Measurements from ENCODE around the gene SPIN1. TPM values are rescaled to one million over a fixed set of nuclear protein-coding genes. Genes with fewer than 3 reads are reported as not detected.

Gene SPIN1
- total RNA-seq, 1 experiment from 2014 or later = 58.4 TPM

DNA sequence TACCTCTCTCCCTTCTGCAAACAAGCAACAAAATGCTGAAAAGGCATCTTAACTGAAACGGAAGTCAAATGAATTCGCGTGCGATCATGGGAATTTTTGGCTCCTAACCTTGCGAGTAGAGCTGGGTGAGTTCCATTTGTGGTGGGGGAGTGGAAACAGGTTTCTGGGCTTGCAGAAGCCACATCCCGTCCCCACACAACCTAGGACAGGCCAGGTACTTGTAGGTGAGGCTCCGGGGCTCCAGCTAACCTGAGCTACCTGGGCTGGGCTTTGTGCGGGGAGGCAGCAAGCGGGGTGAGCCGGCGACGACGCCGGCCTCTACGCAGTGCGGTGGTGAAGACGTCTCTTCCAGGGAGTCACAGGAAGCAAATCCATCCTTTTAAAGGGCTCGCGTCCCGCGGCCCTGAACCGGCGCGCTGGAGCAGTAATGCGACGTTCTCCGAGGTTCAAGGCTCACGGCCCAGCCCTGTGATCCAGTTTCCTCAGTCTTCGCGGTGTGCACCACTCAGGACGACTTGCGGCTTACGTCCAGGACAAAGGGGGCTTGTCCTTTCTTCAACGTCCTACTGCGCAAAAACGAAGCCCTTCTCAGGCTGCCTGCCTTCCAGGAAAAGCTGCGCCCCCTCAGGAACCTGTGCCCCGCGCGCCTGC lies 567 bp upstream of the SPIN1 start:
- DNase-seq (ENCODE audit: extremely low read depth, low read depth) = peak; percentile 19

DNA sequence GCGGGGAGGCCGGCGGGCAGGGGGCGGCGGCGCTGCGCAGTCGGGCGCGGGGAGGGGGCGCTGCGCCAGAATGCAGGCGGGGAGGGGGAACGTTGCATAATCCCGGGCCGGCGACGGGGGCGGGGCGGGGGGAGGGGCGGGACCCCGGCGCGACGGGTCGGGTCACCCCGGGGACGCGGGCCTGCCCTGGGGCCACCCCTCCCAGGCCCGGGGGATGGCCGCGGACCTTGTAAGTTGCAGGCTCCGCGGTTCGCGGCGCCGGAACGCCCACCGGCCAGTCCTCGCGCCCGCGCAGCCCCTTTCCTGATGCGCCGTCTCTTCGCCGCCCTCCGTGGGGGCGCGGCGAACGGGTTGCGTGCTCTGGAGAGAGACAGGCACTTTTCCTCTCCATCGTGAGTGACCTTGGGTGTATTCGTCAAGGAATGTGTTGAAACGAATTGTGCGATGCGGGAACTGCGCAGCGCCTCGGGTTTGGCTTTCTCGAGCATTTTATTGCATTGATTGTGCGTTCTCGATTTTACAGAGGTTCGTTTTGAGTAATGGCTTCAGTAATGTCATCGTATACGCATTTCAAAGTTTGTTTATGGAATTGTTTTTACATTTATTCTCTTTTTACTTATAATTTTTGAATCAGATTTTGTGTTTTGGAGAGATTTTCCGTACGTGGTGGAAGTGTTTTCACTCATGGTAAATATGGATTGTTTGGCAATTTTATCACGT lies 802 bp downstream of the SPIN1 start:
- peak; percentile 39 for DNase-seq (ENCODE audit: extremely low read depth, low read depth)

DNA sequence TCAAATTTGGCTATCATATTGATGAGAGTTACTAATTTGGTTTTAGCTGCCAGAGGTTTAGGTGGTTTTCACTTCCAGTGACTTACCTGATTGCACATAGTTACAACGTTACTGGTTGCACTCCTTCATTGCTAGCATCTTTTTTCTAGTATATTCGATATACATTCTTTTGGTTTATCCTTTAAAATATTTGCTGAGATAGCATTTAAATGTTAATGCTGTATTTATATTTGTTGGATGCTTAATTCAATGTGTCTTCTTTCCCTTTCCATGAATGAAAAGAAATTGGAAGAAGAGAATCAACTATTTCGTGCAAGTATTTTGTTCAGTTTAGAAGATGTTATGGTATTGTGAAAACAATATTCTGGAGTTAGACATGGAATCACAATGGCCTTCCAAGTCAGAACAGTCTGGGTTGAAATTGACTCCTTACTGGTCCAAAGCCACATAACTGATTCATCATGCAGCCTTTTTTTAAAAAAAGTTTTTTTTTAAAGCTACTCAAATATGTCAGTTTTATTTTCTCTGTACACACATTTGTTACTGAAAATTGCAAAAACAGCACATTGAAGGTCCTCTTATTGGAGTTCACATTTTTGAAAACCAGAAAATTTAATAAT lies 2.2 kb downstream of the SPIN1 start:
- DNase-seq (ENCODE audit: extremely low read depth, low read depth) = no peak

DNA sequence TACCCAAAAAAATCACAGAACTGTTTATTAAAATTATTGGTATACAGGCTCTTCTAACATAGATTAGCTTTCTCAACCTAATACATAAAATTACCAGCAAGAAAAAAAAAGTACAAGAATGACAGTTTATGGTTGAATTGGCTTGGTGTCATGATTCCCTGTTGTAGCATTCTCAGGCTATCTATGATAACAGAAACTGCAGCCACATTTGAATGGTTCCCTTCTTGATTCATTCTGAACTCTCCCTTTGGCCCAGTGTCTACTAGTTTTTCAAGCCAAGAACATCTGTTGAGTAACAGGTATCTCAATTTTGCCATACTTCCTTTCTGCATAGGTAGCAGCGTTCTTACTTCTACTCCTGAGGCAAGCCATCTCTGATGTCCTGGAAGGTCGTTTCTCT lies 3.0 kb downstream of the SPIN1 start:
- DNase-seq (ENCODE audit: extremely low read depth, low read depth) = no peak

DNA sequence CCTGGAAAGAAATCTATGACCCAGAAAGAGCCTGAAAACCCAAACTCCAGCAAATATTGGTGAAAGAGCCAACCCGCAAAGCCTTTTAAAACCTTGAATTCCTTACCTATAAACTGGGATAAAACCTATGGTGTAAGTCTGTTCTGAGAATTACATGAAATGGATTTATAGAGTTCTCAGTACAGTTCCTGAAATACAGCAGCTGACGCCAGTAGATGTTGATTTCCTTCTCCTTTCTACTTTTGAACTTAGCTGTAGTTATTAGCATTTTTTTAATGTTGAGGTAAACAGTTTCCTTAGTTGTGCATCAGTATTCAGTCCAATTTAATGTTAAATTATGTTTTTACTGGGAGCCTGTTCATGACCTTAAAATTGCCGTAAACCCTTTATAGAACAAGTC lies 3.7 kb downstream of the SPIN1 start:
- DNase-seq (ENCODE audit: extremely low read depth, low read depth) = no peak

DNA sequence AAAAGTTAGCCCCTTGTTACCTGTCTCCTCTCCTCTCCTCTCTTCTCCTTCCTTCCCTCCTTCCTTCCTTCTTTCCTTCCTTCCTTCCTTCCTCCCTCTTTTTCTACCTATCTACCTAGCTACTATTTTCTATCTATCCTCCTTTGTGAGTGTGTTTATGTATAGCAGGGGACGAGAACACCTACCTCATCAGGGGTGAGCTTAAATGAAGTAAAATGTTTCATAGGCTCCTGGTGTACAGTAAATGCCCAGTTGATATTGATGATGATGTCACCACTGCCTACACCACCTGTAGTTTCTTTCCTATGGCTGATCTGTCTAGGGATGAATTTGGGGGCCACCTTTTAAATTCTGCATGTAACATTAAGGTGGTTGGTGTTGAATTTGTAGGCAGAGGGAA lies 4.3 kb downstream of the SPIN1 start:
- DNase-seq (ENCODE audit: extremely low read depth, low read depth) = no peak

DNA sequence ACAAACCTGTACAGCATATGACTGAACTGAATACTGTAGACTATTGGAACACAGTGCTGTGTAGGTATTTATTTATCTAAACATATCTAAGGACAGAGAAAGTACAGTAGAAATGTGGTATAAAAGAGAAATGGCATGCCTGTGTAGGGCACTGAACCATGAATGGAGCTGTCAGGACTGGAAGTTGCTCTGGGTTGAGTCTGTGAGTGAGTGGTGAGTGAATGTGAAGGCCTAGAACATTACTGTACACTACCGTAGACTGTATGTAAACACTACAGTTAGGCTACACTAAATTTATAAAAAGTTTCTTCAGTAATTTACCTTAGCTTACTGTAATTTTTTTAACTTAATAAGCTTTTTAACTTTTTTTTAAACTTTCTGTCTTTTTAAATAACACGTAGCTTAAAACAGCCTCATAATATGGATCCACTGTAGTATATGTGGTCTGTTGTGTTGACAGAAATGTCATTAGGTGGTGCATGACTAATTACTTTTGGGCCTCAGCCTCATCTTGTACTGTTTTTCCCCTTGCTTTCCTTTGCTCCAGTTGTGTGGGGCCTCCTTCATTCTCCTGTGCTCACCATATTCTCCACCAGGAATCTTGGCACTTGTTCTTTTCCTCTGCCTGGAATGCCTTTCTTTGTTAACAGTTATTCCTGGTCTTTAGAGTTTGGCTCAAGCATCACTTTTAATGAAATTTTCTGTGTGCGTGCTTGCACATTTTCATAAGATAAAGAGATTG lies 8.8 kb downstream of the SPIN1 start:
- no peak for DNase-seq (ENCODE audit: extremely low read depth, low read depth)

DNA sequence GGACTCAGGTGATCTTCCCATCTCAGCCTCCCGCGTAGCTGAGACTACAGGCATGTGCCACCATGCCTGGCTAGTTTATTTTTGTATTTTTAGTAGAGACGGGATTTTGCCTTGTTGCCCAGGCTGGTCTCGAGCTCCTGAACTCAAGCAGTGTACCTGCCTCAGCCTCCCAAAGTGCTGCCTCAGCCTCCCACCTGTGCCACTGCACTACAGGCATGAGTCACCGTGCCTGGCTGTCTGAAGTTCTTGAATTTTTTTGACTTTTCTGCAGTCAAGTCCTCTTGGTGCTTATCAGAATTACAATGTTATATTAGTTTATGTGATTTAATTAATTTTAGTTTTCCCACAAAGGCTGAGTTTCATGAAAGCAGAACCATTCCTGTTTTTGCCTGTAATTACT lies 9.8 kb downstream of the SPIN1 start:
- DNase-seq (ENCODE audit: extremely low read depth, low read depth) = no peak

DNA sequence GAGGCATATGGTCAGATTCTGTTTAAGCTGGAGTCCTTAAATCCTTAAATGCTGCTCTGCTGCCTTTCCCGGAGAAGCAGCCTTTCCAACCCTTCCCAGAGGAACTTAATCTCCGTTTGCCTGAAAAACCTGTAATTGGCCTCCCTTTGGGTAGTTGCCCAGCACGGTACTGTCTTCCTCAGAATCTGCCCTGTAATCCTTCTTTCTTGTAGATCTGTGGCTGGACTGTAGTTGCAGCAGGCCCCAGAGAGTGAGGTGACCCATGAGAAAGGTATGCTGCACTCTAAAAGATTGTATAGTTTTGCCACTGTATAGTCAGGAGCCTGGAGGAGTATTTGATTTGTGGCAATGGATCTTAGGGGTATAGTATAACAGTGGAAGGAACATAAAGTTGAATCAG lies 11.7 kb downstream of the SPIN1 start:
- no peak for DNase-seq (ENCODE audit: extremely low read depth, low read depth)

DNA sequence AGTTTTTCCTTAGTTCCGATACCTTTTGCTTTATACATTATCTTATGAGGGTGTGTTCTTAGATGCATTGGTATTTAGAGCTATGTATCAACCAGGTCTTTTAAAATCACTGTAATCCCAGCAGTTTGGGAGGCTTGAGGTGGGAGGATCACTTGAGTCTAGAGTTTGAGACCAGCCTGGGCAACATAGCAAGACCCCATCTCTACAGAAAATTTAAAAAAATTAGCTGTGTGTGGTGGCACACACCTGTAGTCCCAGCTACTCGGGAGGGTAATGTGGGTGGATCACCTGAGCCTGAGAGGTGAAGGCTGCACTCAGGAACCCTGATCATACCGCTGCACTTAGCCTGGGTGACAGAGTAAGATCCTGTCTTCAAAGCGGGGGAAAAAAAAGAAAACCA lies 15.1 kb downstream of the SPIN1 start:
- no peak for DNase-seq (ENCODE audit: extremely low read depth, low read depth)

DNA sequence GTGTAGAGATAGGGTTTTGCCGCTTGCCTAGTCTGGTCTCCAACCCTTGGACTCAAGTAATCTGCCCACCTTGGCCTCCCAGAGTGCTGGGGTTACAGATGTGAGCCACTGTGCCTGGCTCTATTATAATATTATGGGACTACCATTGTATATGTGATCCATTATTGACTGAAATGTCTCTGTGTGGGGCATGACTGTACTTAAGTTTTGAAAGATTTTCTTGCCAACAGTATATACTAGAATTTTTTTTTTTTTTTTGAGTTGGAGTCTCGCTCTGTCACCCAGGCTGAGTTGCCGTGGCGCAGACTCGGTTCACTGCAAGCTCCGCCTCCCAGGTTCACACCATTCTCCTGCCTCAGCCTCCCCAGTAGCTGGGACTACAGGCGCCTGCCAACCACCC lies 17.8 kb downstream of the SPIN1 start:
- DNase-seq (ENCODE audit: extremely low read depth, low read depth) = no peak

DNA sequence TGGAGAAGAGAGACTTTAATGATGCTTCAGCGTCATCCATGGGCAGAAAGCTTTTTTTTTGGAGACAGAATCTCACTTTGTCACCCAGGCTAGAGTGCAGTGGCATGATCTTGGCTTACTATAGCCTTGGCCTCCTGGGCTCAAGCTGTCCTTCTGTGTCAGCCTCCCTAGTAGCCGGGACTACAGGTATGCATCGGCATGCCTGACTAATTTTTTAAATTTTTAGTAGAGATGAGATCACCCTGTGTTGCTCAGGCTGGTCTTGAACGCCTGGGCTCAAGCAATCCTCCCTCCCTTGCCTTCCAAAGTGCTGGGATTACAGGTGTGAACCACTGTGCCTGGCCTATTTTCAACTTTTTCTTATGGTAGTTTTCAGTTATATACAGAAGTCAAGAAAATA lies 23.2 kb downstream of the SPIN1 start:
- DNase-seq (ENCODE audit: extremely low read depth, low read depth) = no peak

DNA sequence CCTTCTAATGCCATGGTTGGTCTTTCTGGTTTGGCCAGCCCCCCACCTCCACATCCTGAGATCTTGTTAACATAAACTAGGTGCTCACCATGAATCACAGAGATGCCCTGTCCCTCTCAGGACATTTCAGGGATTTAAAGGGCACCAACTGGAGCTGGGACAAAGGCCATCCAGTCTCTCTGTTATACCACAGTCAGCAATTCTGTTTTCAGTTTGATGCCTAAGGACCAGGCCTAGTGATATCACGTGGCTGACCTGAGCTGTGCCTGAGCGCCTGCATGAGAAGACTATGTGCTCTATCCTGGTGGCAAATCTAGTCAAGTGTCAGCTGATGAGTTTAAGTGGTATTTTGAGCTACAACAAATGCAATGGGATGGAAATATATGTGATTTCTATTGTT lies 26.1 kb downstream of the SPIN1 start:
- no peak for DNase-seq (ENCODE audit: extremely low read depth, low read depth)

DNA sequence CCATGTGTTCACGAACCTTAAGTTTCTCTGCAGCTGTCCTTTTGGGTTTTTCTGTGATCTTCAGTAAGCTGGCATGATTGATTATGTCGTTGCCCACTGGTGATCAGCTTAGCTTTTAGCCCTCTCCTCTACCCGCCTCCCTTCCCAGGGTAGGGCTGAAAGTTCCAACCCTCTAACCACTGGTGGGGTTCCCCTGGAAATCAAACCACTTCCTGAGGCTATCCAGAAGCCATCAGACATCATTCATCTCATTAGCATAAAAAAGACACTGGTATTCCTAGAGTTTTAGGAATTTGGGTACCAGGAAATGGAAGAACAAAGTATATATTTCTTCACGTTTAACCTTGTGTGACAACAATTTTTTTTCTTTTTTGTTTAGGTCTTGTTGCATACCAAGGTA lies 29.8 kb downstream of the SPIN1 start:
- no peak for DNase-seq (ENCODE audit: extremely low read depth, low read depth)

DNA sequence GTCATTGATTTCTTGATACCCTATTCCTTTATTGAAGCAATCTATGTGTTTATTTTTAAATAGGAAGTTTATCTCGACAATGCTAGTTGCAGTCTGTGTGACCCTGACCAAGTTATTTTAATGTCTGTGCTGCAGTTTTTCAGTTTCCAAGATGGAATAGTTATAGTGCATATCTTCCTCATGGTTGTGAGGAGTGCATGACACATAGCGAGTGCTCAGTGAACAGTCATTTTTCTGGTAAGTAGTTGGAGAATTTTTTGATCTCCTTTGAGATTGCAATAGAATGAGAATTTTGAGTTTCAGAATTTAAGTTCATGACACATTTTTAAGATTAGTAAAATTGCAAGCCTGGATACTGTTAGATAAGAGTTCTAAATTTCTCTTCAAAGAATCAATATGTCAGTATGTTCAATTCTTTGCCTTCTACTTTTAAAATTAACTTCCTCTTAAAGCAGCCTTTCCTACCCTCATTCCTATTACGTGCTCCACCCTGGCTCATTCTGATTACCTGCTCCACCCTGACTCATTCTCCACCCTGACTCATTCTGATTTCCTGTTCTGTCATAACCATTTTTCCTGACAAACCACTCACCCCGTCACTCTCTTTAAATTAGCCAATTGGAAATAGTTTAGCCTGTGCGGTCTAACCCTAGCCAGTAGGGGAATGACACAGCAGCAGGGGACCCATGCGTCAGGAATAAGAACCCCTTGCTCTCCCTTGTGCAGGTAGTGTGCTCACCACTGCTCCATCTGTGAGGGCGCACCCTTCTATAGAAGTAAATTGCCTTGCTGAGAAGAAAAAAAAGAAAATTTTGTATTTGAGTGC lies 30.7 kb downstream of the SPIN1 start:
- no peak for DNase-seq (ENCODE audit: extremely low read depth, low read depth)

DNA sequence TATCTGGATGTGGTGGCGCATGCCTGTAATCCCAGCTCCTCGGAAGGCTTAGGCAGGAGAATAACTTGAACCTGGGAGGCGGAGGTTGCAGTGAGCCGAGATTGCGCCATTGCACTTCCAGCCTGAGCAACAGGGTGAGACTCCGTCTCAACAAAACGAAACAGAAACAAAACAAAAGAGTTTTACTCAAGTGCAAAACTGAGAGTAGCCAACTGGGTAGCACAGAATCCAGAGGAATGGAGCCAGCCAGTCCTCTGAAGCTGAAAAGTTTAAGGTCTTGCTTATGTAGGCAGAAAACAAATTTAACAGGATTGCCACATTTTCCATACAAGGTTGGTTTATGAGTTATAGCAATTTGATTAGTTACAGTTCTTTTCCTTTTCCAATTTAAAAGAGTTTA lies 32.0 kb downstream of the SPIN1 start:
- DNase-seq (ENCODE audit: extremely low read depth, low read depth) = no peak

DNA sequence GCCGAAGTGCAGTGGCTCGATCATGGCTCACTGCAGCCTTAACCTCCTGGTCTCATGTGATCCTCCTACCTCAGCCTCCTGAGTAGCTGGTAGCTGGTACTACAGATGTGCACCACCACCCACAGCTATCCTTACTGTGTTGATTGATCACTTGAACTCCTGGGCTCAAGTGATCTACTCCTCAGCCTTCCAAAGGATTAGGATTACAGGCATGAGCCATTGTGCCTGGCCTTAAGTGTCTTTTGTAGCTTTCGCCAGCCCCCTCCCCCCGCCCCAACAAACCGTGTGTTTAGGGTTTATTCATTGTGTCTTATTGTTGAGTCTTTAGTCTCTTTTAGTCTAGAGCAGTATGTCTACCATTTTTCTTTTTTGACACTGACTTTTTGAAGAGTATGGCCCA lies 33.1 kb downstream of the SPIN1 start:
- DNase-seq (ENCODE audit: extremely low read depth, low read depth) = no peak

DNA sequence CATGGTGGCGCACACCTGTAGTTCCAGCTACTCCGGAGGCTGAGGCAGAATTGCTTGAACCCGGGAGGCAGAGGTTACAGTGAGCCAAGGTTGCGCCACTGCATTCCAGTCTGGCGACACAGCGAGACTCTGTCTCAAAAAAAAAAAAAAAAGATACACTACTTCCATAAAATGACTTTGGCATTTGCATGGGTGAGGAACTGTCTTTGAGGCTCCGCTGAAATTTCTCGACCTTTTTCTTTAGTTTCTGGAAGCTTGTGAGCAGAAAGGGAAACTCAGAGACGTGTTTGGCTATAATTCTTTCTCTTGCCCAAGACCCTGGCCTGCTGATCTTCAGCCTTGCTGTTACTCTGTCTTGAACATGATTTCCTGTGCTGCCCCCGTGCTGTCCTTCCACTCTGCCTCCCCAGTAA lies 37.3 kb downstream of the SPIN1 start:
- no peak for DNase-seq (ENCODE audit: extremely low read depth, low read depth)

DNA sequence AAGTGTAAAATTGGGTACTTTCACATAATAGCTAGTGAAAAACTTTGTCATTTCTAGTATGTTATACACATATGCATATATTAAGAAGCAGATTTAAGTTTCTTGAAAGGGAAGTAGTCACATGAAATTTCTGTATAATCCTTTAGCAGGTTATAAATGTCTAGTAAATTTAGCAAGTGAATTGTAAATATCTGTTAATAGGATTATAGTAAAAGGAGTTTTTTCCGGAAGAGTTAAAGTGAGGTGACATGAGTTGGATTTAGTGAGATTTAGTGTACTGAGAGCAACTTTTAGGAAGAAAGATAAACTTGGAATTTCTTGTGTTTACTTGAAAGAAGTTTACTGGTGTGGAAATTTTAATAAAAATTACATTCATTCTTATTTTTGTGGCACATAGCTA lies 38.4 kb downstream of the SPIN1 start:
- no peak for DNase-seq (ENCODE audit: extremely low read depth, low read depth)

DNA sequence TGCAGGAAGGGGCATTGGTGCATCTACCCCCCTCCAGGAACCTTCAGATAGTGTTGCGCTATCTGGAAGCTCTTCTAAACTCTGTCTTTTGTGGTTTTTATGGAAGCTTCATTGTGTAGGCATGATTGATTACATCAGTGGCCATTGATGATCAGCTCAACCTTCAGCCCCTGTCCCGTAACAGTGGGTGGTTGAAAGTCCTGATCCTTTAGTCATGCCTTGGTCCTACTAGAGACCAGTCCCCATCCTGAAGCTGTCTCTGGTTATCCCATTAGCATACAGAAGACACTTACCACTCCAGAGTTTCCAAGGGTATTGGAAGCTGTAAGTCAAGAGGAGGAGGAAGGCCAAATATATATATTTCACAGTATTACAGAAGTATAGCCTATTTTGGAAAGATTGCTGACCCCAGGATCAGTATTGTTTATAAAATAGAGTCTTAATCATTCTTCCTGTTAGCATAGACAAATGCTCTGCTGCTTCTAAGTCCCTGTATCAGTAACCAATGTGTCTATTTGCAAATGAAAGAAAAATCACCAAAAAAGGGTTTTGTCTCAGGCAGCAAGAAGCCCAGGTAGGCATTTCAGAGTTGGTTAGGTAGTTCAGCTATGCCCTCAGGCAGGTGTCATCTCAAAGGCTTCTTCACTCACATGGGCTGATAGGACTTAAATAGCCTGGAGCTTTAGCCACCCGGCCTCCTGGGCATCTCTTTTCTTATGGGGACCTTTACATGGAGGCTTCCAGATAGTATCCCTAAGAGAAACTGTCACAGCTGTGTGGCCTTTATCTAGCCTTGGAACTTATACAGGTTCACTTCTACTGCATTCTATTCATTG lies 41.6 kb downstream of the SPIN1 start:
- no peak for DNase-seq (ENCODE audit: extremely low read depth, low read depth)

Measured in NCI-H460 (cell line).